Measurements from ENCODE around the gene ZNF804A.

- no peak for TF ChIP-seq CTCF (IDR thresholded peaks at IDR 0.05; ENCODE audit: borderline replicate concordance, extremely low read depth, low read length, poor library complexity, severe bottlenecking)
- TF ChIP-seq EZH2 (IDR thresholded peaks at IDR 0.05; ENCODE audit: borderline replicate concordance, low read depth, low read length, severe bottlenecking), result no peak
Measured at GRCh38 chr2:184560603-184561002, 37.7 kb upstream of the ZNF804A start.
